Psoas muscle (tissue), 8 donors: ENCODE results near the gene FBLL1. TPM values are rescaled to one million over a fixed set of nuclear protein-coding genes. Genes with fewer than 3 reads are reported as not detected.
A peak's percentile ranks its signal among the peaks of the same experiment; 100 is the strongest.

ENCODE experiments used
- ATAC-seq, 4 donors: fragments of 200-7000 bp; cut with Tn5 transposase; one replicate each; pipeline ENCODE4 v1.9.1; 2020; ENCODE audit warnings: moderate library complexity in 3 of 4, mild to moderate bottlenecking in 2 of 4
- DNase-seq, 2 donors: peaks; one replicate each; pipeline ENCODE4 v3.0.0-alpha.2; 2020
- H3K27ac ChIP-seq: fragments of 200-600 bp; one replicate; pipeline ENCODE4 v1.8.0; 2022
- H3K27me3 ChIP-seq, 3 donors: fragments of 200-600 bp in 1 of 3; one replicate each; pipeline versions ENCODE4 v1.6.1 to v1.8.0; 2013 to 2022; ENCODE audit warnings: low read length in 2 of 3, mild to moderate bottlenecking in 2 of 3, moderate library complexity in 1 of 3; ENCODE audit not compliant: insufficient read depth in 3 of 3
- H3K36me3 ChIP-seq, 2 donors: fragments of 200-600 bp in 1 of 2; one replicate each; pipeline versions ENCODE4 v1.6.1 to v1.8.0; 2013 to 2022; ENCODE audit warnings: low read depth in 1 of 2, mild to moderate bottlenecking in 1 of 2, moderate library complexity in 1 of 2; ENCODE audit not compliant: insufficient read depth in 1 of 2
- H3K4me1 ChIP-seq: fragments of 200-600 bp; one replicate; pipeline ENCODE4 v1.8.0; 2022
- H3K4me3 ChIP-seq: fragments of 200-600 bp; one replicate; pipeline ENCODE4 v1.8.0; 2022; ENCODE audit warnings: mild to moderate bottlenecking
- H3K9me3 ChIP-seq: fragments of 200-600 bp; one replicate; pipeline ENCODE4 v1.8.0; 2022
- CTCF ChIP-seq: fragments of 200-600 bp; IDR thresholded peaks from one replicate; pipeline ENCODE4 v1.8.0; 2022; ENCODE audit warnings: antibody characterized with exemption
- WGBS, 3 donors: extraction: QIAGEN DNeasy Blood & Tissue Kit; methylation state at CpG; one replicate each; pipeline versions ENCODE4 v1.1.6 to v1.1.7; 2013; 5-methylcytosine and 5-hydroxymethylcytosine counted together
- intact Hi-C, 2 donors: fragments of 100-400 bp; cut with DNase I; formaldehyde crosslinking; loops; one replicate each; pipeline versions ENCODE4 v1.11.0 to v1.14.2; 2022
- polyA plus RNA-seq, 3 donors: library from polyadenylated mRNA; stranded (reverse); fragments of 200-250 nt; gene quantifications; one replicate each; pipeline ENCODE4 v1.2.3, GENCODE V29; 2013
- total RNA-seq, 4 donors: library from RNA; stranded (reverse); fragmentation: NEBNext Ultra II Directional in 2 of 4; extraction: Animal tissue kit (Norgen Biotek cat#: 25700) in 2 of 4; gene quantifications; one replicate each; pipeline versions ENCODE4 v1.2.1 to v1.2.4, GENCODE V29; 2021 to 2023
- donor health status: healthy with polysubstance abuse.
- donor health status: DM: no; HTN: no; CAD: no; lungs with moderate emphysema.
- donor health status: Bipolar disorder and iron deficiency.
- donor health status: healthy.
- donor health status: DM: yes; HTN: yes; CAD: no.
- donor health status: DM: no; HTN: no; CAD: no.
- donor health status: DM: no; HTN: no; CAD: no.
- donor health status: DM: yes; HTN: yes; CAD: no.

Gene FBLL1
- total and polyA plus RNA-seq, 7 donors = 0.05 to 0.21 (median 0.20) TPM; not detected in 4

GRCh38 chr5:168549554-168549953 is 20.4 kb downstream of the FBLL1 start:
- H3K27me3 ChIP-seq = no peaks in the 10 kb centered on the region
- WGBS, 3 donors = 95 to 96% (median 96%) methylated on average over 7 of the region's 7 CpGs
- TF ChIP-seq CTCF = no peak
- intact Hi-C loops = no loop called here
- H3K9me3 ChIP-seq = no peaks in the 10 kb centered on the region
- H3K4me3 ChIP-seq = no peak overlapping the region
- DNase-seq (no peak), ATAC-seq (no peak)
- peaks cover 8 to 13% of the 10 kb centered on the region in 2 donors for H3K36me3 ChIP-seq
- H3K27ac ChIP-seq = no peak overlapping the region
- peaks cover 12% of the 10 kb centered on the region for H3K4me1 ChIP-seq

DNA sequence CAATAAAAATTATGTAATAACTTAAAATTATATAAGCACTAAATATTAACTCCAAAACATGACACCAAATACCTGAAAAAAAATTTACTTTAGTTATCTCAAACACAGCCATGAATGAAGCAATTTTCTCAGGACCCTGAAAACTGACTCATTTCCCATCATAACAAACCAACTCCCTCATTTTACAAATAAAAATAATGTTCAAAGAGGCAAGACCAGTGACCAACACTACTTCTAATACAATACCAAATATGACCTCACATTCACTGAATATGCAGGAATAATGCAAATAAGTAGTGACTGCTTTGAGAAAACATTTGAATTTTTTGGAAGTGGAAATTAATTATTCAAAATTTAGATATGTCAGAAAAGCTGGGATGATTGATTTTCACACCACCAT is 21.6 kb downstream of the FBLL1 start:
- no peak overlapping the region for H3K4me3 ChIP-seq
- no peak for DNase-seq
- TF ChIP-seq CTCF = no peak
- intact Hi-C loops = no loop called here
- ATAC-seq = no peak
- peaks cover 8 to 18% of the 10 kb centered on the region in 2 donors for H3K36me3 ChIP-seq
- H3K9me3 ChIP-seq = no peaks in the 10 kb centered on the region
- no peak overlapping the region for H3K27ac ChIP-seq
- H3K4me1 ChIP-seq = peaks cover 12% of the 10 kb centered on the region
- no peaks in the 10 kb centered on the region for H3K27me3 ChIP-seq

- 17 to 41% (median 20%) methylated on average over 1 of the region's 1 CpG for WGBS, 3 donors
- Histone ChIP-seq H3K9me3 (no peaks in the 10 kb centered on the region), H3K27ac (peak overlapping the region; percentile 53), H3K36me3 (peaks cover 8 to 32% of the 10 kb centered on the region in 2 donors), H3K4me1 (peaks cover 12% of the 10 kb centered on the region), H3K4me3 (no peak overlapping the region), H3K27me3 (no peaks in the 10 kb centered on the region)
- intact Hi-C loops = no loop called here
- TF ChIP-seq CTCF = no peak
- ATAC-seq (peak; percentile 74 to 91 (median 82)), DNase-seq (no peak)
Measured at GRCh38 chr5:168552146-168552545, 23.0 kb downstream of the FBLL1 start.

DNA sequence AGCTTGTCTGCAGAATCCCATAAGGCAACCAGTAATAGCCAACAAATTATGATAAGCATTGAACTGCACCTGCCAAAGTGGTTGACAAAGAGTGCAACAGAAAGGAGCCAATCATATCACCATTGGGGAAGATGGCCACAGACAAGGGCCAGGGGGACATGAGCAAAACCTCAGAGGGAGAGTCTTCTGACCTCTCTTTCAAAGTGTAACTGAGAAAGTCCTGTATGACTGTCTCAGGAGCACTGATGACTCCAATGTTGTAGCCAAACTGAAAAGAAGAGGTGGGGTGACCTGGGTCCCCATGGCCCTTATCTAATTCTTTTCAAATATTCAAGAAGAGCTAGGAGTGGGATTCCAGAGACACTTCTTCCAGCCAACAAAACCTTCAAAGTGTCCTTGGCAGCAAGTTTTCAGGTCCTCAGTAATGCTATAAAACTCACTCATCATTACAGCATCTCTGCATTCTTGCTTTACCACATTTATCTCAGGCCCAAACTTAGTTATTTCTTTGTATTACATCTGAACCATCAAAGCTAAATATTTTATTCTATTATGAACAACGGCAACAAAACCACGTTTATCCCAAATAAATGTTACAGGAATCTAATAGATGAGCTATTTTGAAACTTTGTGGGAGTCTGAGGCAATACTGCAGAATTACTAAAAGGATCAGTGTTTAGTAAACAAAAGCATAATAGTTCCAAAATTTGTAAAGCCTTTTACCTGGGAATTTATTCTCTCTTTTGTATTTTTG is 24.4 kb downstream of the FBLL1 start:
- no peak for TF ChIP-seq CTCF
- no peak for ATAC-seq

DNA sequence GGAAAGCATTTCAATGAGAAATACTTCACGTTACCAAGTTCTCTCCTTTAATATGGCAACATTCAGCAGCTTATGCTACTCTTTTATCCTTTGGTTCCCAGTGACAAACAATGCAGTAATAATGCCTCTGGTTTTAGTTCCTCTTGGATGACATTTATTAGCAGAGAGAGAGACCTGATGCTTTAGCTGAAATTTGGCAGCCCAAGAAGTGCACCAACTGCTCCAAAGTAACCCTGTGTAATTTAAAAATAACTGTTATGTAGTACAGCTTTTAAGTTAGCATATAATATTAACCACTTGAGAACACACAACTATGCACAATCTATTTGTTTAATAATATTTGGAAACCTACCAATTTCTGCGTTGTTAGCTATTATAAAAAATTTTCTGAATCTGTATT is 28.3 kb downstream of the FBLL1 start:
- TF ChIP-seq CTCF = no peak
- Histone ChIP-seq H3K27ac (no peak overlapping the region), H3K4me3 (no peak overlapping the region), H3K4me1 (peaks cover 2% of the 10 kb centered on the region), H3K27me3 (no peaks in the 10 kb centered on the region), H3K9me3 (no peaks in the 10 kb centered on the region), H3K36me3 (peaks cover 17 to 81% of the 10 kb centered on the region in 2 donors)
- no peak for DNase-seq
- intact Hi-C loops = loop anchor here in 1 of 2 donors (5.0 kb wide), 1 partner anchor 65 kb away; no protein-coding TSS in a partner anchor
- WGBS, 3 donors = 78 to 86% (median 79%) methylated on average over 2 of the region's 2 CpGs
- peak in 2 of 4 donors; percentile 38 to 58 for ATAC-seq

More for the DNA sequence above, 24.4 kb downstream of the FBLL1 start:
- no peak overlapping the region for H3K27ac ChIP-seq
- intact Hi-C loops = no loop called here
- 92 to 95% (median 93%) methylated on average over 2 of the region's 2 CpGs for WGBS, 3 donors
- no peak overlapping the region for H3K4me3 ChIP-seq
- DNase-seq = no peak
- no peaks in the 10 kb centered on the region for H3K9me3 ChIP-seq
- H3K27me3 ChIP-seq = no peaks in the 10 kb centered on the region
- peaks cover 10 to 46% of the 10 kb centered on the region in 2 donors for H3K36me3 ChIP-seq
- H3K4me1 ChIP-seq = peaks cover 12% of the 10 kb centered on the region
